B cell (primary cell): ENCODE results near the gene FGFR1OP2. TPM values are rescaled to one million over a fixed set of nuclear protein-coding genes. Genes with fewer than 3 reads are reported as not detected.

Experiments used
- ATAC-seq: fragments of 200-7000 bp; cut with Tn5 transposase; one replicate; pipeline ENCODE4 v1.10.0; 2021; ENCODE audit warnings: low read depth, mild to moderate bottlenecking, moderate number of reproducible peaks, moderate library complexity
- CTCF ChIA-PET: fragments of 350-600 bp; sonication (Branson Sonifier 250); formaldehyde crosslinking; loops from one replicate; lab custom pipeline; 2021; ENCODE audit warnings: antibody characterized with exemption, inconsistent platforms; lab: Charles Lee
- POLR2A ChIA-PET: fragments of 350-600 bp; sonication (Branson Sonifier 250); formaldehyde crosslinking; loops from one replicate; lab custom pipeline; 2021; ENCODE audit warnings: antibody characterized with exemption; lab: Charles Lee
- DNase-seq: peaks from one replicate; pipeline ENCODE4 v3.0.0; 2013
- H2AFZ ChIP-seq: 2 replicates; pipeline ENCODE4 v1.6.1; 2012; ENCODE audit warnings: mild to moderate bottlenecking, low read depth, low read length; ENCODE audit not compliant: insufficient read depth, poor library complexity, severe bottlenecking
- H3K27ac ChIP-seq, 2 donors: 1 replicate in 1 of 2; 2 replicates in 1 of 2; pipeline ENCODE4 v1.5.1; 2012 to 2013; ENCODE audit warnings: low read length in 2 of 2, mild to moderate bottlenecking in 2 of 2, moderate library complexity in 1 of 2
- H3K27me3 ChIP-seq, 4 experiments: fragments of 200-600 bp in 1 of 4; sonication (generic) in 1 of 4; replicated peaks in 1 of 4; 1 replicate in 2 of 4; 2 replicates in 2 of 4; pipeline versions ENCODE4 v1.6.1 to v1.7.0; 2013 to 2016; ENCODE audit warnings: low read length in 3 of 4, mild to moderate bottlenecking in 2 of 4, mixed read lengths in 1 of 4, moderate library complexity in 1 of 4; ENCODE audit not compliant: insufficient read depth in 4 of 4, control insufficient read depth in 3 of 4; ENCODE audit errors: control extremely low read depth in 1 of 4
- H3K36me3 ChIP-seq, 2 experiments: replicated peaks in 1 of 2; 1 replicate in 1 of 2; 2 replicates in 1 of 2; pipeline versions ENCODE4 v1.6.1 to v1.7.1; 2013; ENCODE audit warnings: low read length in 1 of 2; ENCODE audit not compliant: insufficient read depth in 2 of 2, control insufficient read depth in 1 of 2; ENCODE audit errors: control extremely low read depth in 1 of 2, extremely low read depth in 1 of 2
- H3K4me1 ChIP-seq, 2 donors: fragments of 200-600 bp in 1 of 2; sonication (generic) in 1 of 2; 1 replicate in 1 of 2; 2 replicates in 1 of 2; pipeline versions ENCODE4 v1.5.1 to v1.6.1; 2013 to 2017; ENCODE audit warnings: low read length in 2 of 2; ENCODE audit not compliant: control insufficient read depth in 2 of 2, insufficient read depth in 2 of 2
- H3K4me2 ChIP-seq: replicated peaks from 2 replicates; pipeline ENCODE3; 2012; ENCODE audit warnings: mild to moderate bottlenecking, low read depth, low read length; ENCODE audit not compliant: poor library complexity, severe bottlenecking
- H3K4me3 ChIP-seq, 5 experiments: fragments of 200-600 bp in 1 of 5; sonication (generic) in 1 of 5; 1 replicate in 3 of 5; 2 replicates in 2 of 5; pipeline versions ENCODE4 v1.5.1 to v1.7.0; 2011 to 2016; ENCODE audit warnings: low read length in 4 of 5, mild to moderate bottlenecking in 4 of 5, low read depth in 2 of 5, control low read depth in 1 of 5, moderate library complexity in 1 of 5; ENCODE audit not compliant: insufficient read depth in 1 of 5; ENCODE audit errors: control extremely low read depth in 1 of 5, extremely low read depth in 1 of 5
- H3K79me2 ChIP-seq: fragments of 200-600 bp; sonication (generic); one replicate; pipeline ENCODE4 v1.6.0; 2016; ENCODE audit warnings: low read length; ENCODE audit not compliant: control insufficient read depth, insufficient read depth
- H3K9ac ChIP-seq: fragments of 200-600 bp; sonication (generic); 2 replicates; pipeline ENCODE4 v1.6.1; 2017; ENCODE audit warnings: mild to moderate bottlenecking, low read length, moderate library complexity
- H3K9me3 ChIP-seq, 3 donors: one replicate each; pipeline versions ENCODE4 v1.6.1 to v1.7.1; 2013; ENCODE audit warnings: low read length in 2 of 3; ENCODE audit not compliant: control insufficient read depth in 2 of 3, insufficient read depth in 1 of 3; ENCODE audit errors: control extremely low read depth in 1 of 3
- H4K20me1 ChIP-seq: 2 replicates; pipeline ENCODE4 v1.6.0; 2012; ENCODE audit warnings: mild to moderate bottlenecking, low read length; ENCODE audit not compliant: insufficient read depth, control insufficient read depth, poor library complexity, severe bottlenecking
- H3K27ac Mint-ChIP-seq: one replicate; pipeline ENCODE4 v1.8.0; 2021; ENCODE audit warnings: mixed read lengths
- H3K27me3 Mint-ChIP-seq: one replicate; pipeline ENCODE4 v1.8.0; 2021; ENCODE audit warnings: mixed read lengths
- H3K4me1 Mint-ChIP-seq: one replicate; pipeline ENCODE4 v1.8.0; 2021; ENCODE audit warnings: mixed read lengths
- H3K4me3 Mint-ChIP-seq: one replicate; pipeline ENCODE4 v1.8.0; 2021; ENCODE audit warnings: mixed read lengths
- H3K9me3 Mint-ChIP-seq: one replicate; pipeline ENCODE4 v1.8.0; 2022; ENCODE audit warnings: mixed read lengths; ENCODE audit not compliant: insufficient read depth
- CTCF ChIP-seq: fragments of 200-600 bp; IDR thresholded peaks from one replicate; pipeline ENCODE4 v1.8.0; 2022; ENCODE audit warnings: antibody characterized with exemption, mild to moderate bottlenecking
- EZH2 ChIP-seq: IDR thresholded peaks from 2 replicates; pipeline ENCODE4 v1.6.1; 2012; ENCODE audit warnings: borderline replicate concordance, low read depth, mild to moderate bottlenecking, moderate library complexity, low read length; ENCODE audit not compliant: insufficient read depth, poor library complexity, severe bottlenecking
- WGBS: methylation state at CpG from one replicate; pipeline ENCODE4 v1.1.5; 2013; ENCODE audit warnings: missing lambda C conversion rate; ENCODE audit not compliant: insufficient coverage; 5-methylcytosine and 5-hydroxymethylcytosine counted together
- intact Hi-C: fragments of 100-400 bp; cut with micrococcal nuclease; formaldehyde crosslinking; loops from one replicate; pipeline ENCODE4 v1.10.0; 2022
- polyA plus RNA-seq: library from polyadenylated mRNA; depleted of rRNA; stranded (reverse); fragments of >200 nt; gene quantifications from 2 replicates; pipeline ENCODE4 v1.2.3, GENCODE V29; 2012
- total RNA-seq, 2 donors: library from RNA; stranded (reverse); fragments of 120-200 nt in 1 of 2; gene quantifications; 1 replicate in 1 of 2; 2 replicates in 1 of 2; pipeline versions ENCODE4 v1.2.3 to v1.2.4, GENCODE V29; 2013 to 2022

The FGFR1OP2 gene
- total and polyA plus RNA-seq, 2 donors (not counting 1 experiment from before 2014, with no cell fraction given): 22.3 to 64.3 TPM

- no peak for DNase-seq
- Histone ChIP-seq H3K4me3 (no peak overlapping the region), H3K4me2 (no peak overlapping the region), H3K9ac (no peak overlapping the region), H3K27ac (no peak overlapping the region), H3K4me1 (peaks cover 14 to 31% of the 10 kb centered on the region in 2 donors), H3K36me3 (peaks cover 3 to 8% of the 10 kb centered on the region in 2 experiments), H4K20me1 (peaks cover 13% of the 10 kb centered on the region), H3K9me3 (no peaks in the 10 kb centered on the region), H3K79me2 (peaks cover 57% of the 10 kb centered on the region), H3K27me3 (no peaks in the 10 kb centered on the region), H2AFZ (no peak overlapping the region)
- intact Hi-C loops: no loop called here
- ATAC-seq: no peak
- 100% methylated on average over 1 of the region's 6 CpGs for WGBS
- H3K9me3 Mint-ChIP-seq: no peaks in the 10 kb centered on the region
- H3K4me1 Mint-ChIP-seq: peaks cover 51% of the 10 kb centered on the region
- TF ChIP-seq EZH2: no peak
- no peak for TF ChIP-seq CTCF
- no peaks in the 10 kb centered on the region for H3K27me3 Mint-ChIP-seq
- ChIA-PET CTCF (interaction anchor here (1.1 to 2.5 kb wide), 3 partner anchors 10 to 14 kb away, joined by 4 to 11 read pairs (median 4); partner anchors contain the start of gene TM7SF3), POLR2A (interaction anchor here (0.6 kb wide), 1 partner anchor 11 kb away, joined by 7 read pairs; no protein-coding TSS in a partner anchor)
- H3K4me3 Mint-ChIP-seq: no peak overlapping the region
- no peak overlapping the region for H3K27ac Mint-ChIP-seq
Measured at GRCh38 chr12:27003421-27004381, 65.4 kb downstream of the FGFR1OP2 start.

- DNase-seq (no peak), ATAC-seq (no peak)
- Histone ChIP-seq H2AFZ (no peak overlapping the region), H3K27ac (no peak overlapping the region), H3K79me2 (peaks cover 59% of the 10 kb centered on the region), H3K9ac (no peak overlapping the region), H4K20me1 (peaks cover 13% of the 10 kb centered on the region), H3K4me2 (no peak overlapping the region), H3K4me1 (peaks cover 20 to 39% of the 10 kb centered on the region in 2 donors), H3K4me3 (no peak overlapping the region), H3K9me3 (no peaks in the 10 kb centered on the region), H3K36me3 (peaks cover 2 to 3% of the 10 kb centered on the region in 2 experiments), H3K27me3 (no peaks in the 10 kb centered on the region)
- intact Hi-C loops: no loop called here
- Mint-ChIP-seq H3K4me3 (no peak overlapping the region), H3K9me3 (no peaks in the 10 kb centered on the region), H3K27me3 (no peaks in the 10 kb centered on the region), H3K4me1 (peaks cover 57% of the 10 kb centered on the region), H3K27ac (no peak overlapping the region)
- no CpG with 5 or more reads among the region's 2 CpGs for whole genome bisulfite sequencing
- TF ChIP-seq EZH2 (no peak), CTCF (no peak)
- POLR2A ChIA-PET: no interaction called here
- CTCF ChIA-PET: interaction anchor here (0.7 kb wide), 1 partner anchor 1051 kb away, joined by 3 read pairs; no protein-coding TSS in a partner anchor
Measured at GRCh38 chr12:27005495-27005894, 67.2 kb downstream of the FGFR1OP2 start.
